GM12875 (cell line): Measurements from ENCODE around the gene PNO1.

ENCODE experiments used
- H3K4me3 ChIP-seq: one replicate; pipeline ENCODE4 v1.5.1; 2011; ENCODE audit warnings: low read depth, low read length, control low read depth
- CTCF ChIP-seq: IDR thresholded peaks from 2 replicates; pipeline ENCODE4 v1.5.1; 2011; ENCODE audit warnings: low read depth, mild to moderate bottlenecking, control low read depth, inconsistent platforms, low read length, moderate library complexity, borderline replicate concordance; ENCODE audit not compliant: insufficient read depth

The PNO1 gene

GRCh38 chr2:68178954-68179627, 21.4 kb downstream of the PNO1 start:
- TF ChIP-seq CTCF = no peak
- no peak overlapping the region for H3K4me3 ChIP-seq

- H3K4me3 ChIP-seq = no peak overlapping the region
- TF ChIP-seq CTCF = no peak
Observed at GRCh38 chr2:68182902-68183301, 25.2 kb downstream of the PNO1 start.

- no peak overlapping the region for H3K4me3 ChIP-seq
- peak; percentile 83 for TF ChIP-seq CTCF
Observed at GRCh38 chr2:68185541-68186164, 28.0 kb downstream of the PNO1 start.

GRCh38 chr2:68187329-68187728, 29.6 kb downstream of the PNO1 start:
- TF ChIP-seq CTCF = no peak
- no peak overlapping the region for H3K4me3 ChIP-seq

GRCh38 chr2:68188831-68189230, 31.1 kb downstream of the PNO1 start:
- no peak for TF ChIP-seq CTCF
- H3K4me3 ChIP-seq = no peak overlapping the region

GRCh38 chr2:68189991-68190784, 32.5 kb downstream of the PNO1 start:
- no peak overlapping the region for H3K4me3 ChIP-seq
- no peak for TF ChIP-seq CTCF
